Measurements from ENCODE around the gene C12orf43.

Gene C12orf43

DNA sequence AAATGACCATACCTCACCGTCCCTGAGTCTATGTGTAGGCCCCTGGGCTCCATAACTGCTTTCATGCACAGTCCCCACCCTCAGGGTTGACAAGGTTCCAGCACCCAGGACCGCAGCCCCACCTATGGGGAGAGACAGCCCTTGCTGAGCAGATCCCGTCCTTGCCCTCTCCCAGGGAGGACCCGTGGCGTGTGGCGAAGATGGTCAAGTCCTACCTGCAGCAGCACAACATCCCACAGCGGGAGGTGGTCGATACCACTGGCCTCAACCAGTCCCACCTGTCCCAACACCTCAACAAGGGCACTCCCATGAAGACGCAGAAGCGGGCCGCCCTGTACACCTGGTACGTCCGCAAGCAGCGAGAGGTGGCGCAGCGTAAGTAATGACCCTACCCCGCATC, 27.6 kb downstream of the C12orf43 start:
- H3K36me3 ChIP-seq (ENCODE audit: low read depth) = no peaks in the 10 kb centered on the region
- H3K9me3 ChIP-seq (ENCODE audit: severe bottlenecking) = no peaks in the 10 kb centered on the region
- H3K4me1 ChIP-seq (ENCODE audit: insufficient read depth, poor library complexity, severe bottlenecking) = no peaks in the 10 kb centered on the region
- no peak for DNase-seq (ENCODE audit: low spot score)
- TF ChIP-seq, protein P1, sequence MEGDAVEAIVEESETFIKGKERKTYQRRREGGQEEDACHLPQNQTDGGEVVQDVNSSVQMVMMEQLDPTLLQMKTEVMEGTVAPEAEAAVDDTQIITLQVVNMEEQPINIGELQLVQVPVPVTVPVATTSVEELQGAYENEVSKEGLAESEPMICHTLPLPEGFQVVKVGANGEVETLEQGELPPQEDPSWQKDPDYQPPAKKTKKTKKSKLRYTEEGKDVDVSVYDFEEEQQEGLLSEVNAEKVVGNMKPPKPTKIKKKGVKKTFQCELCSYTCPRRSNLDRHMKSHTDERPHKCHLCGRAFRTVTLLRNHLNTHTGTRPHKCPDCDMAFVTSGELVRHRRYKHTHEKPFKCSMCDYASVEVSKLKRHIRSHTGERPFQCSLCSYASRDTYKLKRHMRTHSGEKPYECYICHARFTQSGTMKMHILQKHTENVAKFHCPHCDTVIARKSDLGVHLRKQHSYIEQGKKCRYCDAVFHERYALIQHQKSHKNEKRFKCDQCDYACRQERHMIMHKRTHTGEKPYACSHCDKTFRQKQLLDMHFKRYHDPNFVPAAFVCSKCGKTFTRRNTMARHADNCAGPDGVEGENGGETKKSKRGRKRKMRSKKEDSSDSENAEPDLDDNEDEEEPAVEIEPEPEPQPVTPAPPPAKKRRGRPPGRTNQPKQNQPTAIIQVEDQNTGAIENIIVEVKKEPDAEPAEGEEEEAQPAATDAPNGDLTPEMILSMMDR (IDR thresholded peaks at IDR 0.05; ENCODE audit: poor library complexity, severe bottlenecking) = no peak
- ATAC-seq (ENCODE audit: low read depth) = no peak
- H3K4me3 ChIP-seq (ENCODE audit: severe bottlenecking) = no peak overlapping the region
- H3K27me3 ChIP-seq (ENCODE audit: insufficient read depth, poor library complexity, severe bottlenecking) = peaks cover 5% of the 10 kb centered on the region
- H3K27ac ChIP-seq (ENCODE audit: poor library complexity, severe bottlenecking) = no peak overlapping the region

- ATAC-seq (ENCODE audit: low read depth) (no peak), DNase-seq (ENCODE audit: low spot score) (no peak)
- Histone ChIP-seq H3K9me3 (ENCODE audit: severe bottlenecking) (no peaks in the 10 kb centered on the region), H3K36me3 (ENCODE audit: low read depth) (no peaks in the 10 kb centered on the region), H3K4me3 (ENCODE audit: severe bottlenecking) (no peak overlapping the region), H3K27me3 (ENCODE audit: insufficient read depth, poor library complexity, severe bottlenecking) (peaks cover 5% of the 10 kb centered on the region), H3K27ac (ENCODE audit: poor library complexity, severe bottlenecking) (no peak overlapping the region), H3K4me1 (ENCODE audit: insufficient read depth, poor library complexity, severe bottlenecking) (no peaks in the 10 kb centered on the region)
- TF ChIP-seq, protein P1 (IDR thresholded peaks at IDR 0.05; ENCODE audit: poor library complexity, severe bottlenecking) = no peak
Measured at GRCh38 chr12:120988234-120988633, 28.1 kb downstream of the C12orf43 start.

DNA sequence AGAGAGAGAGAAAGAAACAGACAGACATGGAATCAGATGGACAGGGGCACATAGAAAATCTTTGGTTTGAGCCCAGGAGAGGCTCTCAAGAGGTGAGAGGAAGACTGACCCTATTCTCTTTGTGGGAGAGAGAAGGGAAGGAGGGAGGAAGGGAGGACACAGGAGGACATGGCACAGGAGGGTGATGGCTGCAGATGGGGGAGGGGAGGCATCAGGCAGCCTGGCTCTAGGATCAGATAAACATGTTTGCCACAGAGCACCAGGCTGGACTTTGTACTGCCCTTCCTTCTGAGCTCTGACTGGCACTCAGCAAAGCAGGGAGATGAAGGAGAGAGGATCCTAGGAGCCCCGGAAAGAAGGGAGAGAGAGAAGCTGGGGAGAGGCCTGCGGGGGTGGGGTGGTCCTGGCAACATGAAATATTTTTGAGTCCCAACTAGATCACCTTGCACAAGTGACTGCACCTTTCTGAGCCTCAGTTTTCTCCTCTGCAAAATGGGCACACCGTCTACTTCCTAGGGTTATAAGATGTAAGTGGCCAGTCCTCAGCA, 31.9 kb downstream of the C12orf43 start:
- ATAC-seq (ENCODE audit: low read depth) = no peak
- Histone ChIP-seq H3K36me3 (ENCODE audit: low read depth) (no peaks in the 10 kb centered on the region), H3K27ac (ENCODE audit: poor library complexity, severe bottlenecking) (no peak overlapping the region), H3K4me3 (ENCODE audit: severe bottlenecking) (no peak overlapping the region), H3K9me3 (ENCODE audit: severe bottlenecking) (no peaks in the 10 kb centered on the region), H3K27me3 (ENCODE audit: insufficient read depth, poor library complexity, severe bottlenecking) (no peaks in the 10 kb centered on the region), H3K4me1 (ENCODE audit: insufficient read depth, poor library complexity, severe bottlenecking) (no peaks in the 10 kb centered on the region)
- TF ChIP-seq, protein P1 (IDR thresholded peaks at IDR 0.05; ENCODE audit: poor library complexity, severe bottlenecking) = no peak
- no peak for DNase-seq (ENCODE audit: low spot score)

GRCh38 chr12:120983759-120984158, 32.5 kb downstream of the C12orf43 start:
- Histone ChIP-seq H3K4me1 (ENCODE audit: insufficient read depth, poor library complexity, severe bottlenecking) (no peaks in the 10 kb centered on the region), H3K27me3 (ENCODE audit: insufficient read depth, poor library complexity, severe bottlenecking) (no peaks in the 10 kb centered on the region), H3K4me3 (ENCODE audit: severe bottlenecking) (no peak overlapping the region), H3K27ac (ENCODE audit: poor library complexity, severe bottlenecking) (no peak overlapping the region), H3K36me3 (ENCODE audit: low read depth) (no peaks in the 10 kb centered on the region), H3K9me3 (ENCODE audit: severe bottlenecking) (no peaks in the 10 kb centered on the region)
- ATAC-seq (ENCODE audit: low read depth) (no peak), DNase-seq (ENCODE audit: low spot score) (no peak)
- TF ChIP-seq, protein P1 (IDR thresholded peaks at IDR 0.05; ENCODE audit: poor library complexity, severe bottlenecking) = no peak

GRCh38 chr12:120982659-120983058, 33.6 kb downstream of the C12orf43 start:
- ATAC-seq (ENCODE audit: low read depth) = no peak
- Histone ChIP-seq H3K4me3 (ENCODE audit: severe bottlenecking) (no peak overlapping the region), H3K9me3 (ENCODE audit: severe bottlenecking) (no peaks in the 10 kb centered on the region), H3K27me3 (ENCODE audit: insufficient read depth, poor library complexity, severe bottlenecking) (no peaks in the 10 kb centered on the region), H3K4me1 (ENCODE audit: insufficient read depth, poor library complexity, severe bottlenecking) (no peaks in the 10 kb centered on the region), H3K36me3 (ENCODE audit: low read depth) (no peaks in the 10 kb centered on the region), H3K27ac (ENCODE audit: poor library complexity, severe bottlenecking) (no peak overlapping the region)
- DNase-seq (ENCODE audit: low spot score) = no peak
- TF ChIP-seq, protein P1 (IDR thresholded peaks at IDR 0.05; ENCODE audit: poor library complexity, severe bottlenecking) = no peak
